H1 (cell line): ENCODE data around the gene ADIPOR1.

Experiments used
- CTCF ChIP-seq, 3 experiments: IDR thresholded peaks; 1 replicate in 2 of 3; 2 replicates in 1 of 3; pipeline versions ENCODE4 v1.5.1 to v1.6.1; 2011; ENCODE audit warnings: low read length in 3 of 3, mild to moderate bottlenecking in 3 of 3, inconsistent platforms in 2 of 3, low read depth in 1 of 3, moderate library complexity in 1 of 3; ENCODE audit not compliant: insufficient read depth in 1 of 3; ENCODE audit errors: control extremely low read depth in 1 of 3
- KDM1A ChIP-seq: fragments of 200-600, 300-600 bp; sonication (generic); IDR thresholded peaks from 2 replicates; pipeline ENCODE4 v1.7.1; 2016; ENCODE audit warnings: mild to moderate bottlenecking, low read length, borderline replicate concordance
- PHF8 ChIP-seq: fragments of 200-600 bp; sonication (generic); conservative IDR thresholded peaks from 2 replicates; pipeline ENCODE4 v1.7.1; 2012; ENCODE audit warnings: low read depth, mild to moderate bottlenecking, inconsistent platforms, low read length, moderate library complexity
- POLR2A ChIP-seq, 2 experiments: IDR thresholded peaks; 1 replicate in 1 of 2; 2 replicates in 1 of 2; pipeline ENCODE4 v1.6.1; 2011; ENCODE audit warnings: low read depth in 2 of 2, low read length in 2 of 2, mild to moderate bottlenecking in 2 of 2; ENCODE audit errors: control extremely low read depth in 1 of 2
- RXRA ChIP-seq: IDR thresholded peaks from 2 replicates; pipeline ENCODE4 v1.6.1; 2011; ENCODE audit warnings: low read depth, mild to moderate bottlenecking, low read length, moderate library complexity; ENCODE audit not compliant: insufficient read depth

GRCh38 chr1:202941372-202941771 is 16.7 kb downstream of the ADIPOR1 start:
- TF ChIP-seq CTCF (IDR thresholded peaks at IDR 0.05; ENCODE audit: control extremely low read depth in 1 of 3, insufficient read depth in 1 of 3, low read depth in 1 of 3, low read length in 3 of 3) (no peak), POLR2A (IDR thresholded peaks at IDR 0.05; ENCODE audit: control extremely low read depth in 1 of 2, low read depth in 2 of 2, low read length in 2 of 2) (no peak), RXRA (no peak), PHF8 (no peak), KDM1A (no peak)
